ENCODE measurements around the gene GSAP.

DNA sequence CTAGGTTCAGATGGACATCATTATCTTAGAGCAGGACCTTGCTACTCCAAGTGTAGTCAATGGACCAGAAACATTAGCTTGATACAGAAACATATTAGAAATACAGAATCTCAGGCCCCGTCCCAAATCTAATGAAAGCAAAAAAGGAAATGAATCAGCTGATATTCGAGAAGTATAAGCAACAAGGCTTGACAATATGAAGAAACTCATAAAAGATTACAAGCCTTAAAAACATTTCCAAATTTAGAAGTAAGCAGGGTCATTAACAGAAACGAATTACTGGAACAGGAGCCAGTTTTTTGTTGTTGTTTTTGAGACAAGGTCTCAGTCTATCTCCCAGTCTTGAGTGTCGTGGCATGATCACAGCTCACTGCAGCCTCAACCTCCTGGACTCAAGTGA is 40.5 kb upstream of the GSAP start:
- TF ChIP-seq POLR2AphosphoS5 (IDR thresholded peaks at IDR 0.05) = no peak
- TF ChIP-seq POLR2A (IDR thresholded peaks at IDR 0.05; ENCODE audit: low read depth) = no peak
- TF ChIP-seq, protein P1, sequence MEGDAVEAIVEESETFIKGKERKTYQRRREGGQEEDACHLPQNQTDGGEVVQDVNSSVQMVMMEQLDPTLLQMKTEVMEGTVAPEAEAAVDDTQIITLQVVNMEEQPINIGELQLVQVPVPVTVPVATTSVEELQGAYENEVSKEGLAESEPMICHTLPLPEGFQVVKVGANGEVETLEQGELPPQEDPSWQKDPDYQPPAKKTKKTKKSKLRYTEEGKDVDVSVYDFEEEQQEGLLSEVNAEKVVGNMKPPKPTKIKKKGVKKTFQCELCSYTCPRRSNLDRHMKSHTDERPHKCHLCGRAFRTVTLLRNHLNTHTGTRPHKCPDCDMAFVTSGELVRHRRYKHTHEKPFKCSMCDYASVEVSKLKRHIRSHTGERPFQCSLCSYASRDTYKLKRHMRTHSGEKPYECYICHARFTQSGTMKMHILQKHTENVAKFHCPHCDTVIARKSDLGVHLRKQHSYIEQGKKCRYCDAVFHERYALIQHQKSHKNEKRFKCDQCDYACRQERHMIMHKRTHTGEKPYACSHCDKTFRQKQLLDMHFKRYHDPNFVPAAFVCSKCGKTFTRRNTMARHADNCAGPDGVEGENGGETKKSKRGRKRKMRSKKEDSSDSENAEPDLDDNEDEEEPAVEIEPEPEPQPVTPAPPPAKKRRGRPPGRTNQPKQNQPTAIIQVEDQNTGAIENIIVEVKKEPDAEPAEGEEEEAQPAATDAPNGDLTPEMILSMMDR (IDR thresholded peaks at IDR 0.05) = no peak

Data from esophagus muscularis mucosa (tissue), 3 donors.